Prostate gland (tissue), 2 donors: ENCODE measurements around the gene HBE1.
"Not testable (repeated sequence)": the region's sequence is repeated elsewhere in the genome, so short reads cannot be mapped to it uniquely, and the experiment has no call there.

Source experiments
- CTCF ChIP-seq, 4 experiments: fragments of 200-600 bp in 2 of 4; fragments of 450-650 bp in 2 of 4; sonication (generic) in 2 of 4; IDR thresholded peaks; 1 replicate in 3 of 4; 2 replicates in 1 of 4; pipeline ENCODE4 v1.5.1; 2016 to 2019; ENCODE audit warnings: antibody characterized with exemption in 4 of 4, mild to moderate bottlenecking in 2 of 4, moderate library complexity in 2 of 4
- POLR2AphosphoS5 ChIP-seq: sonication (generic); formaldehyde crosslinking; IDR thresholded peaks from one replicate; pipeline ENCODE4 v1.6.1; 2017; ENCODE audit warnings: antibody characterized with exemption

DNA sequence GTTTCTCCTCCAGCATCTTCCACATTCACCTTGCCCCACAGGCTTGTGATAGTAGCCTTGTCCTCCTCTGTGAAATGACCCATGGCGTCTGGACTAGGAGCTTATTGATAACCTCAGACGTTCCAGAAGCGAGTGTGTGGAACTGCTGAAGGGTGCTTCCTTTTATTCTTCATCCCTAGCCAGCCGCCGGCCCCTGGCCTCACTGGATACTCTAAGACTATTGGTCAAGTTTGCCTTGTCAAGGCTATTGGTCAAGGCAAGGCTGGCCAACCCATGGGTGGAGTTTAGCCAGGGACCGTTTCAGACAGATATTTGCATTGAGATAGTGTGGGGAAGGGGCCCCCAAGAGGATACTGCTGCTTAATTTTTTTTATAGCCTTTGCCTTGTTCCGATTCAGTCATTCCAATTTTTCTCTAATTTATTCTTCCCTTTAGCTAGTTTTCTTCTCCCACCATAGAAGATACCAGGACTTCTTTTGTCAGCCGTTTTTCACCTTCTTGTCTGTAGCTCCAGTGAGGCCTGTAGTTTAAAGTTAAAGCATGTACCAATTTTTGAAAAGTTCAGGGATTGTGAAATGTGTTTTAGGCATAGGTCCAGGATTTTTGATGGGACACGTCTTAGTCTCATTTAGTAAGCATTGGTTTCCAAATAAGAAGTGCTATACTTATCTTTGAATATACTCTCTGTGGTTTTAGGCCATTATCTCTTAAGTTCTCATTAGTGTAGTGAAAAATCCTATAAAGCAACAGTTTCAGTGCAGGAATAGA is 14.9 kb downstream of the HBE1 start, which contains the start of gene HBG2:
- not testable (repeated sequence) for TF ChIP-seq POLR2AphosphoS5; CTCF (IDR thresholded peaks at IDR 0.05)
